GM21423 (cell line): ENCODE results near the gene OR8B4.
A peak's percentile ranks its signal among the peaks of the same experiment; 100 is the strongest.
"Not testable (repeated sequence)": the region's sequence is repeated elsewhere in the genome, so short reads cannot be mapped to it uniquely, and the experiment has no call there.

Experiments used
- ATAC-seq: cut with Tn5 transposase; IDR thresholded peaks from one replicate; pipeline ENCODE4 v1.9.1; 2021; ENCODE audit warnings: mild to moderate bottlenecking, moderate library complexity; ENCODE audit not compliant: unreplicated experiment

Gene OR8B4

GRCh38 chr11:124409906-124410305 lies 14.8 kb downstream of the OR8B4 start:
- no peak for ATAC-seq

GRCh38 chr11:124405581-124405980 lies 19.1 kb downstream of the OR8B4 start:
- no peak for ATAC-seq

- ATAC-seq, result not testable (repeated sequence)
Measured at GRCh38 chr11:124403186-124403585, 21.5 kb downstream of the OR8B4 start.

GRCh38 chr11:124402326-124402922 lies 22.2 kb downstream of the OR8B4 start:
- ATAC-seq, result peak; percentile 92

- no peak for ATAC-seq
Measured at GRCh38 chr11:124398924-124399323, 25.7 kb downstream of the OR8B4 start, which contains the start of gene OR8B3. Gene OR8B3, minus strand, starts transcription at chr11:124399024. Its CDS starts 1,673 bp downstream, at chr11:124397351.

GRCh38 chr11:124396847-124397246 lies 27.8 kb downstream of the OR8B4 start:
- not testable (repeated sequence) for ATAC-seq

- no peak for ATAC-seq
Measured at GRCh38 chr11:124394408-124394807, 30.3 kb downstream of the OR8B4 start.

- no peak for ATAC-seq
Measured at GRCh38 chr11:124384399-124384798, 40.3 kb downstream of the OR8B4 start, which contains the start of gene OR8B2. Gene OR8B2, minus strand, starts transcription at chr11:124384499. Its CDS starts 1,156 bp downstream, at chr11:124383343.

- ATAC-seq, result not testable (repeated sequence)
Measured at GRCh38 chr11:124382857-124383256, 41.8 kb downstream of the OR8B4 start.

GRCh38 chr11:124380585-124380984 lies 44.1 kb downstream of the OR8B4 start:
- ATAC-seq, result no peak

- no peak for ATAC-seq
Measured at GRCh38 chr11:124376280-124376679, 48.4 kb downstream of the OR8B4 start.
